ENCODE results near the gene PLD3. TPM values are rescaled to one million over a fixed set of nuclear protein-coding genes. Genes with fewer than 3 reads are reported as not detected.

The PLD3 gene
- polyA plus RNA-seq, 1 donor (not counting 4 experiments of a cell fraction or from before 2014, with no cell fraction given), result 102 TPM

DNA sequence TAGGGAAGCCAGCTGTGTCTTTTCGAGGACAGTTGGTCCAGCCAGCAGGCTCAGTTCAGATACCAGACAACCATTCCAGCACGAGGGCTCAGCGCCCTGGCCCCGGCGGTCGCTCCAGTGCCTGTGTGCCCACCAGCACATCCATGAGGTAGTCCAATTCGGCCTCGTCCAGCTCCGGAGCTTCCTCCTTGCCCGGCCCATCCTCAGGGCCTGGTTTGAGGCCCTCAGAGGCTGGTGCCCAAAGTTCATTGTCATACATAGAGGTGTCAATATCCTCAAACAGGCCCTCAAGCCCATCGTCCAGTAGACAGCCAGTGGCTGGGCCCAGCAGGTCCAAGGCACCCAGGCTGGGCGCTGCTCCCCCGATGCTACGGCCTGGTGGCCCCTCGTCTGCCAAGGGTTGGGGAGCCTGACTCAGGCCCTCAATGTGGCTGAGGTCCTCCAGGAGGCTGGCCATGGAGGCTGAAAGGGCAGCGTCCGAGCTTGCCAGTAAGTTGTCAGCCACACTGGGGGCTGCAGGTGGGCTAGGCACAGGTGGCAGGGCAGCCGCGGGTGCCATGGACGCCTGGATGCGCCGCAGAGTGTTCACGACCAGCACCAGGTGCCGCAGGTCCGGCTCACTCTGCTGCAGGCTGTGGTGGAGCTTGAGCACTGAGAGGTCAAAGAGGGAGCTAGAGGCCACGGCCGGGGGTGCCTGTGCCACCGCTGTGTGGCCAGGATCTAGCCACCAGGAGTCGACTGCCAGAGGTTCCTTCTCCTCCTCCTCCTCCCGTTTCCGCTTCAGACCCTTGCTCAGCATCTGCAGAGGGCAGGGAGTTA lies 74.5 kb downstream of the PLD3 start:
- no peaks in the 10 kb centered on the region for H3K9me3 ChIP-seq (ENCODE audit: control insufficient read depth, low read depth, low read length)
- DNase-seq (ENCODE audit: low read depth, low spot score) (no peak), FAIRE-seq (no peak)
- H4K20me1 ChIP-seq (ENCODE audit: control insufficient read depth, extremely low read depth, insufficient read depth, low read length), result no peaks in the 10 kb centered on the region
- no peak overlapping the region for H3K9ac ChIP-seq (ENCODE audit: control insufficient read depth, extremely low read depth, insufficient read depth, low read length)
- H3K27ac ChIP-seq (ENCODE audit: control insufficient read depth, insufficient read depth, low read length), result no peak overlapping the region
- TF ChIP-seq EZH2 (IDR thresholded peaks at IDR 0.05; ENCODE audit: low read length), result no peak
- TF ChIP-seq, protein P1, sequence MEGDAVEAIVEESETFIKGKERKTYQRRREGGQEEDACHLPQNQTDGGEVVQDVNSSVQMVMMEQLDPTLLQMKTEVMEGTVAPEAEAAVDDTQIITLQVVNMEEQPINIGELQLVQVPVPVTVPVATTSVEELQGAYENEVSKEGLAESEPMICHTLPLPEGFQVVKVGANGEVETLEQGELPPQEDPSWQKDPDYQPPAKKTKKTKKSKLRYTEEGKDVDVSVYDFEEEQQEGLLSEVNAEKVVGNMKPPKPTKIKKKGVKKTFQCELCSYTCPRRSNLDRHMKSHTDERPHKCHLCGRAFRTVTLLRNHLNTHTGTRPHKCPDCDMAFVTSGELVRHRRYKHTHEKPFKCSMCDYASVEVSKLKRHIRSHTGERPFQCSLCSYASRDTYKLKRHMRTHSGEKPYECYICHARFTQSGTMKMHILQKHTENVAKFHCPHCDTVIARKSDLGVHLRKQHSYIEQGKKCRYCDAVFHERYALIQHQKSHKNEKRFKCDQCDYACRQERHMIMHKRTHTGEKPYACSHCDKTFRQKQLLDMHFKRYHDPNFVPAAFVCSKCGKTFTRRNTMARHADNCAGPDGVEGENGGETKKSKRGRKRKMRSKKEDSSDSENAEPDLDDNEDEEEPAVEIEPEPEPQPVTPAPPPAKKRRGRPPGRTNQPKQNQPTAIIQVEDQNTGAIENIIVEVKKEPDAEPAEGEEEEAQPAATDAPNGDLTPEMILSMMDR (optimal IDR thresholded peaks at IDR 0.05 in 1 of 3, IDR thresholded peaks at IDR 0.05 in 1 of 3, conservative IDR thresholded peaks at IDR 0.05 in 1 of 3; ENCODE audit: extremely low read depth in 1 of 3, insufficient read depth in 2 of 3, low read length in 3 of 3), result no peak
- no peaks in the 10 kb centered on the region for H3K9me1 ChIP-seq (ENCODE audit: control insufficient read depth, extremely low read depth, insufficient read depth, low read length)
- no peak overlapping the region for H3K4me2 ChIP-seq (ENCODE audit: control insufficient read depth, extremely low read depth, insufficient read depth, low read depth, low read length)
- peaks cover 7% of the 10 kb centered on the region for H3K4me1 ChIP-seq (ENCODE audit: control insufficient read depth, extremely low read depth, insufficient read depth, low read length)
- H3K4me3 ChIP-seq (ENCODE audit: control insufficient read depth in 2 of 3, extremely low read depth in 1 of 3, insufficient read depth in 2 of 3, low read depth in 1 of 3, low read length in 3 of 3), result no peak overlapping the region
- H3K79me2 ChIP-seq (ENCODE audit: control insufficient read depth, insufficient read depth, low read length), result peaks cover 28% of the 10 kb centered on the region
- no peak overlapping the region for H2AFZ ChIP-seq (ENCODE audit: control insufficient read depth, low read length)
- H3K36me3 ChIP-seq (ENCODE audit: control insufficient read depth in 2 of 2, extremely low read depth in 1 of 2, insufficient read depth in 2 of 2, low read length in 2 of 2), result peaks cover 0 to 6% of the 10 kb centered on the region in 2 experiments
- no peaks in the 10 kb centered on the region for H3K27me3 ChIP-seq (ENCODE audit: control insufficient read depth, extremely low read depth, insufficient read depth, low read length)
- dilution Hi-C loops (cut with MboI; ENCODE audit: extremely low pct_ligation_motif_present, low sequenced_read_pairs), result no loop called here

DNA sequence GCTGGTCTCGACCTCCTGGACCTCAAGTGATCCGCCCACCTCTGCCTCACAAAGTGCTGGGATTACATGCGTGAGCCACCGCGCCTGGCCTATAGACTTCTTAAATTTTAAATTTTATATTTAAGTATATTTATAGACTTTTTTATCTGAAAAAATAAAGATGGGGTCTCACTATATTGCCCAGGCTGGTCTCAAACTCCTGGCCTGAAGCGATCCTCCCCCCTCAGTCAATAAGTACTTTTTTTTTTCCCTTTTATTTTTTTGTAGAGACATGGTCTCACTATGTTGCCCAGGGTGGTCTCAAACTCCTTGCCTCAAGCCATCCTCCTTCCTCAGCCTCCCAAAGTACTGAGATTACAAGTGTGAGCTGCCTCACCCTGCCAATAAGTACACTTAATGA lies 75.4 kb downstream of the PLD3 start:
- FAIRE-seq, result no peak
- Histone ChIP-seq H3K79me2 (ENCODE audit: control insufficient read depth, insufficient read depth, low read length) (peaks cover 28% of the 10 kb centered on the region), H2AFZ (ENCODE audit: control insufficient read depth, low read length) (no peak overlapping the region), H3K27ac (ENCODE audit: control insufficient read depth, insufficient read depth, low read length) (no peak overlapping the region), H3K4me2 (ENCODE audit: control insufficient read depth, extremely low read depth, insufficient read depth, low read depth, low read length) (peak overlapping the region; percentile 95), H3K9me1 (ENCODE audit: control insufficient read depth, extremely low read depth, insufficient read depth, low read length) (no peaks in the 10 kb centered on the region), H4K20me1 (ENCODE audit: control insufficient read depth, extremely low read depth, insufficient read depth, low read length) (no peaks in the 10 kb centered on the region), H3K4me3 (ENCODE audit: control insufficient read depth in 2 of 3, extremely low read depth in 1 of 3, insufficient read depth in 2 of 3, low read depth in 1 of 3, low read length in 3 of 3) (peak overlapping the region in 1 of 3 experiments; percentile 22), H3K4me1 (ENCODE audit: control insufficient read depth, extremely low read depth, insufficient read depth, low read length) (peaks cover 7% of the 10 kb centered on the region), H3K36me3 (ENCODE audit: control insufficient read depth in 2 of 2, extremely low read depth in 1 of 2, insufficient read depth in 2 of 2, low read length in 2 of 2) (peaks cover 0 to 6% of the 10 kb centered on the region in 2 experiments), H3K27me3 (ENCODE audit: control insufficient read depth, extremely low read depth, insufficient read depth, low read length) (no peaks in the 10 kb centered on the region), H3K9me3 (ENCODE audit: control insufficient read depth, low read depth, low read length) (no peaks in the 10 kb centered on the region), H3K9ac (ENCODE audit: control insufficient read depth, extremely low read depth, insufficient read depth, low read length) (no peak overlapping the region)
- dilution Hi-C loops (cut with MboI; ENCODE audit: extremely low pct_ligation_motif_present, low sequenced_read_pairs), result no loop called here
- no peak for DNase-seq (ENCODE audit: low read depth, low spot score)
- no peak for TF ChIP-seq EZH2 (IDR thresholded peaks at IDR 0.05; ENCODE audit: low read length)
